ENCODE data around the gene RNU6-1.

RNU6-1 gene

DNA sequence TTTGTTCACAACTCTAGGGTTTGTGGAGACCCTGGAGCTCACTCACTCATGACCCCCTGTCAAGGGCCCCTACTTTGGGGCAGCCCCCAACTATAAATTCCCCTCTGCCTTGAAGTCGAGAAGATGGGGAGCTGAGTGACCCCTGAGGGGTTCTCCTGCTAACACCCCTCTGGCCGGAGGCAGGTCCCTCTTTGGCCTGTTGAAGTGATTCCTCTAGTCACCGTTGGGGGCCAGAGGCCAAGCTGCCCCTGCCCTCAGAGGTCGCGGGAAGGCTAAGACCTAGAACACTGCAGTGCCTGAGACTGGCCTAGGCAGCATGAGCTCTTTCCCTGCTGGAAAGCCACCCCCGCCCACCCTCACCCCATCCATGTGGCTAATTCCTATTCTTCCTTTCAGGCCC lies 30.0 kb downstream of the RNU6-1 start:
- Histone ChIP-seq H3K27ac (no peak overlapping the region), H3K4me3 (IDR thresholded peaks at IDR 0.05; ENCODE audit: insufficient read depth, low read depth, low read length) (no peak overlapping the region), H4K20me1 (ENCODE audit: insufficient read depth) (no peaks in the 10 kb centered on the region), H2AFZ (ENCODE audit: low read depth) (no peak overlapping the region), H3K4me2 (no peak overlapping the region), H3K27me3 (ENCODE audit: insufficient read depth, low read depth) (no peaks in the 10 kb centered on the region), H3K9ac (no peak overlapping the region), H3K79me2 (ENCODE audit: insufficient read depth, low read depth) (no peaks in the 10 kb centered on the region), H3K36me3 (ENCODE audit: insufficient read depth) (no peaks in the 10 kb centered on the region), H3K4me1 (ENCODE audit: low read depth, poor library complexity, severe bottlenecking) (no peaks in the 10 kb centered on the region)
- no peak for TF ChIP-seq CTCF (conservative IDR thresholded peaks at IDR 0.05; ENCODE audit: low read depth, low read length)

- TF ChIP-seq CTCF (conservative IDR thresholded peaks at IDR 0.05; ENCODE audit: low read depth, low read length) = no peak
- H3K9ac ChIP-seq = no peak overlapping the region
- no peaks in the 10 kb centered on the region for H3K36me3 ChIP-seq (ENCODE audit: insufficient read depth)
- no peaks in the 10 kb centered on the region for H4K20me1 ChIP-seq (ENCODE audit: insufficient read depth)
- H3K79me2 ChIP-seq (ENCODE audit: insufficient read depth, low read depth) = no peaks in the 10 kb centered on the region
- H2AFZ ChIP-seq (ENCODE audit: low read depth) = no peak overlapping the region
- H3K27me3 ChIP-seq (ENCODE audit: insufficient read depth, low read depth) = no peaks in the 10 kb centered on the region
- H3K27ac ChIP-seq = no peak overlapping the region
- H3K4me3 ChIP-seq (IDR thresholded peaks at IDR 0.05; ENCODE audit: insufficient read depth, low read depth, low read length) = no peak overlapping the region
- no peak overlapping the region for H3K4me2 ChIP-seq
- H3K4me1 ChIP-seq (ENCODE audit: low read depth, poor library complexity, severe bottlenecking) = no peaks in the 10 kb centered on the region
These were observed 30.4 kb downstream of the RNU6-1 start for GRCh38 chr15:67809441-67809840.

DNA sequence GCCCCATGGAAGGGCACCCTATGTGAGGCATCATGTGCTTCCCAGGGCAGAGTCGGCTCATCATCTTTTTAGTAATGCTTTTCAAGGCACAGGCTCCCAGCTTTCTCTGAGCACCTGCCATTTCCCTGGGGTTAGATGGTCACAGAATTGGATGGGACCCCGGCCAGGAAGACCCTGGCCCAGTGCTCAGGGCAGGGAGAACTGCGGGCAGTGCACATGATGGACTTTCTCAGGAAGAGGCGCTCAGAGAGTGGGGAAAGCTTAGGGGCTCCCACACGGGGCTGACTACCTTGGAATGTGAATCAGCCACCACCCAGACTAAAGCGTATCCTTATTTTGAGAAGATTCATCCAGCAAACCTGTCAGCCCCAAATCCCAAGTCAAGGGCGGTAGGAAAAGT lies 31.0 kb downstream of the RNU6-1 start:
- Histone ChIP-seq H3K9ac (no peak overlapping the region), H2AFZ (ENCODE audit: low read depth) (no peak overlapping the region), H4K20me1 (ENCODE audit: insufficient read depth) (no peaks in the 10 kb centered on the region), H3K79me2 (ENCODE audit: insufficient read depth, low read depth) (no peaks in the 10 kb centered on the region), H3K27ac (no peak overlapping the region), H3K4me2 (no peak overlapping the region), H3K36me3 (ENCODE audit: insufficient read depth) (no peaks in the 10 kb centered on the region), H3K4me1 (ENCODE audit: low read depth, poor library complexity, severe bottlenecking) (no peaks in the 10 kb centered on the region), H3K4me3 (IDR thresholded peaks at IDR 0.05; ENCODE audit: insufficient read depth, low read depth, low read length) (no peak overlapping the region), H3K27me3 (ENCODE audit: insufficient read depth, low read depth) (no peaks in the 10 kb centered on the region)
- no peak for TF ChIP-seq CTCF (conservative IDR thresholded peaks at IDR 0.05; ENCODE audit: low read depth, low read length)

GRCh38 chr15:67807836-67808235 lies 32.0 kb downstream of the RNU6-1 start:
- H3K27ac ChIP-seq = no peak overlapping the region
- no peaks in the 10 kb centered on the region for H3K36me3 ChIP-seq (ENCODE audit: insufficient read depth)
- no peaks in the 10 kb centered on the region for H3K4me1 ChIP-seq (ENCODE audit: low read depth, poor library complexity, severe bottlenecking)
- H3K4me2 ChIP-seq = no peak overlapping the region
- no peak overlapping the region for H3K4me3 ChIP-seq (IDR thresholded peaks at IDR 0.05; ENCODE audit: insufficient read depth, low read depth, low read length)
- H3K27me3 ChIP-seq (ENCODE audit: insufficient read depth, low read depth) = no peaks in the 10 kb centered on the region
- H3K9ac ChIP-seq = no peak overlapping the region
- no peaks in the 10 kb centered on the region for H4K20me1 ChIP-seq (ENCODE audit: insufficient read depth)
- no peak overlapping the region for H2AFZ ChIP-seq (ENCODE audit: low read depth)
- no peaks in the 10 kb centered on the region for H3K79me2 ChIP-seq (ENCODE audit: insufficient read depth, low read depth)
- no peak for TF ChIP-seq CTCF (conservative IDR thresholded peaks at IDR 0.05; ENCODE audit: low read depth, low read length)

GRCh38 chr15:67807141-67807540 lies 32.7 kb downstream of the RNU6-1 start:
- H3K4me3 ChIP-seq (IDR thresholded peaks at IDR 0.05; ENCODE audit: insufficient read depth, low read depth, low read length) = no peak overlapping the region
- no peak overlapping the region for H3K27ac ChIP-seq
- H3K79me2 ChIP-seq (ENCODE audit: insufficient read depth, low read depth) = no peaks in the 10 kb centered on the region
- H3K27me3 ChIP-seq (ENCODE audit: insufficient read depth, low read depth) = no peaks in the 10 kb centered on the region
- H3K4me1 ChIP-seq (ENCODE audit: low read depth, poor library complexity, severe bottlenecking) = no peaks in the 10 kb centered on the region
- no peak for TF ChIP-seq CTCF (conservative IDR thresholded peaks at IDR 0.05; ENCODE audit: low read depth, low read length)
- H4K20me1 ChIP-seq (ENCODE audit: insufficient read depth) = no peaks in the 10 kb centered on the region
- no peak overlapping the region for H3K9ac ChIP-seq
- H3K36me3 ChIP-seq (ENCODE audit: insufficient read depth) = no peaks in the 10 kb centered on the region
- no peak overlapping the region for H2AFZ ChIP-seq (ENCODE audit: low read depth)
- H3K4me2 ChIP-seq = no peak overlapping the region
